AG10803 (cell line): ENCODE measurements around the gene LRSAM1.

Experiments
- DNase-seq: peaks from one replicate; pipeline ENCODE4 v3.0.0; 2010; ENCODE audit warnings: low read depth
- H3K4me3 ChIP-seq: 2 replicates; pipeline ENCODE4 v1.5.1; 2011; ENCODE audit warnings: mild to moderate bottlenecking, low read length, control low read depth
- CTCF ChIP-seq: conservative IDR thresholded peaks from 2 replicates; pipeline ENCODE4 v1.5.1; 2011; ENCODE audit warnings: mild to moderate bottlenecking, low read length, control low read depth, inconsistent platforms

LRSAM1 gene

GRCh38 chr9:127541176-127541575 is 89.9 kb downstream of the LRSAM1 start:
- no peak overlapping the region for H3K4me3 ChIP-seq
- no peak for DNase-seq
- TF ChIP-seq CTCF = no peak

- no peak for TF ChIP-seq CTCF
- H3K4me3 ChIP-seq = no peak overlapping the region
- peak; percentile 78 for DNase-seq
Observed at GRCh38 chr9:127541865-127542264, 90.6 kb downstream of the LRSAM1 start.

GRCh38 chr9:127543221-127543620 is 91.9 kb downstream of the LRSAM1 start:
- no peak for TF ChIP-seq CTCF
- peak overlapping the region; percentile 5; the same call in 1 of the 2 replicates for H3K4me3 ChIP-seq
- peak; percentile 68 for DNase-seq

- H3K4me3 ChIP-seq = no peak overlapping the region
- DNase-seq = no peak
- TF ChIP-seq CTCF = no peak
Observed at GRCh38 chr9:127543973-127544533, 92.7 kb downstream of the LRSAM1 start.

GRCh38 chr9:127545196-127546124 is 94.2 kb downstream of the LRSAM1 start:
- H3K4me3 ChIP-seq = no peak overlapping the region
- peak; percentile 77 for DNase-seq
- TF ChIP-seq CTCF = peak; percentile 15; the same call in 1 of the 2 replicates

GRCh38 chr9:127546125-127546832 is 95.0 kb downstream of the LRSAM1 start:
- DNase-seq = no peak
- no peak overlapping the region for H3K4me3 ChIP-seq
- TF ChIP-seq CTCF = no peak
